Measurements from ENCODE around the gene ITPRIP.

Gene ITPRIP

GRCh38 chr10:104273286-104273685, 65.0 kb downstream of the ITPRIP start:
- Mint-ChIP-seq H3K9me3 (no peaks in the 10 kb centered on the region), H3K36me3 (ENCODE audit: low read depth) (no peaks in the 10 kb centered on the region), H3K27me3 (ENCODE audit: low read depth) (peaks cover 27% of the 10 kb centered on the region), H3K4me1 (peaks cover 1% of the 10 kb centered on the region), H3K4me3 (no peak overlapping the region), H3K27ac (no peak overlapping the region)
- TF ChIP-seq CTCF (IDR thresholded peaks at IDR 0.05; ENCODE audit: unreplicated experiment in 3 of 3) = no peak

GRCh38 chr10:104268713-104269645, 69.3 kb downstream of the ITPRIP start, which contains the start of gene GSTO2:
GSTO2 (plus strand) TSS chr10:104269184; CDS start chr10:104274916, 5,732 bp downstream.
- Mint-ChIP-seq H3K4me1 (peaks cover 7% of the 10 kb centered on the region), H3K27me3 (ENCODE audit: low read depth) (peaks cover 1% of the 10 kb centered on the region), H3K4me3 (peak within 1 kb of the TSS; percentile 91 to 96 (median 92)), H3K36me3 (ENCODE audit: low read depth) (peaks cover 22% of the 10 kb centered on the region), H3K27ac (peak within 1 kb of the TSS; percentile 90 to 98 (median 96)), H3K9me3 (no peaks in the 10 kb centered on the region)
- TF ChIP-seq CTCF (IDR thresholded peaks at IDR 0.05; ENCODE audit: unreplicated experiment in 3 of 3) = no peak

- peaks cover 25% of the 10 kb centered on the region for H3K36me3 Mint-ChIP-seq (ENCODE audit: low read depth)
- H3K27ac Mint-ChIP-seq = peak overlapping the region; percentile 19 to 98 (median 90)
- no peaks in the 10 kb centered on the region for H3K27me3 Mint-ChIP-seq (ENCODE audit: low read depth)
- no peak for TF ChIP-seq CTCF (IDR thresholded peaks at IDR 0.05; ENCODE audit: unreplicated experiment in 3 of 3)
- H3K9me3 Mint-ChIP-seq = no peaks in the 10 kb centered on the region
- peaks cover 7% of the 10 kb centered on the region for H3K4me1 Mint-ChIP-seq
- peak overlapping the region; percentile 91 to 96 (median 92) for H3K4me3 Mint-ChIP-seq
These were observed 69.9 kb downstream of the ITPRIP start for GRCh38 chr10:104268405-104268712.

- Mint-ChIP-seq H3K4me1 (peaks cover 7% of the 10 kb centered on the region), H3K27me3 (ENCODE audit: low read depth) (no peaks in the 10 kb centered on the region), H3K27ac (peak overlapping the region; percentile 19 to 90 (median 40)), H3K4me3 (peak overlapping the region; percentile 91 to 96 (median 92)), H3K9me3 (no peaks in the 10 kb centered on the region), H3K36me3 (ENCODE audit: low read depth) (peaks cover 25% of the 10 kb centered on the region)
- no peak for TF ChIP-seq CTCF (IDR thresholded peaks at IDR 0.05; ENCODE audit: unreplicated experiment in 3 of 3)
These were observed 70.4 kb downstream of the ITPRIP start for GRCh38 chr10:104267721-104268404.

- Mint-ChIP-seq H3K36me3 (ENCODE audit: low read depth) (peaks cover 40% of the 10 kb centered on the region), H3K4me3 (no peak overlapping the region), H3K27me3 (ENCODE audit: low read depth) (no peaks in the 10 kb centered on the region), H3K9me3 (no peaks in the 10 kb centered on the region), H3K4me1 (peaks cover 10% of the 10 kb centered on the region), H3K27ac (no peak overlapping the region)
- TF ChIP-seq CTCF (IDR thresholded peaks at IDR 0.05; ENCODE audit: unreplicated experiment in 3 of 3) = no peak
These were observed 73.5 kb downstream of the ITPRIP start for GRCh38 chr10:104264783-104265182.

All from nephron (organoid).